ENCODE results near the gene CDCA3. TPM values are rescaled to one million over a fixed set of nuclear protein-coding genes. Genes with fewer than 3 reads are reported as not detected.

CDCA3 gene
- total and polyA plus RNA-seq, 2 of the 4 experiments (the other 2 are of a cell fraction), result 23.5 to 61.0 TPM

GRCh38 chr12:6825398-6826124 is 25.5 kb downstream of the CDCA3 start:
- Histone ChIP-seq H3K4ac (ENCODE audit: low read depth, low read length) (peak overlapping the region; percentile 68), H3K79me1 (ENCODE audit: low read depth in 1 of 2, low read length in 2 of 2) (peaks cover 11 to 52% of the 10 kb centered on the region in 2 experiments; a peak in 3 of 4 replicates), H2BK120ac (ENCODE audit: low read depth, low read length) (0 out of 2 replicates have a peak overlapping the region, but pooled peaks have one; percentile 4), H4K91ac (ENCODE audit: insufficient read depth, low read depth, low read length) (peak overlapping the region; percentile 38; the same call in 1 of the 2 replicates), H3K14ac (replicated peaks; ENCODE audit: low read depth, low read length) (peak overlapping the region; percentile 67), H2AFZ (replicated peaks; ENCODE audit: low read length, poor library complexity) (peak overlapping the region; percentile 89), H3K9ac (ENCODE audit: low read depth, low read length) (no peak overlapping the region), H3K27ac (ENCODE audit: insufficient read depth, low read length) (no peak overlapping the region), H3K18ac (ENCODE audit: low read depth, low read length) (no peak overlapping the region), H2BK15ac (ENCODE audit: low read depth, low read length) (no peak overlapping the region), H3K9me1 (ENCODE audit: insufficient read depth, low read length) (peaks cover 6% of the 10 kb centered on the region), H2AK5ac (ENCODE audit: low read depth, low read length) (peak overlapping the region; percentile 69), H2BK20ac (ENCODE audit: low read depth, low read length) (no peak overlapping the region), H2BK5ac (ENCODE audit: low read depth, low read length, poor library complexity, severe bottlenecking) (no peak overlapping the region), H3K23ac (ENCODE audit: low read depth, low read length) (peak overlapping the region; percentile 19), H3K27me3 (ENCODE audit: control insufficient read depth, insufficient read depth, low read length) (peaks cover 2% of the 10 kb centered on the region; the same call in 1 of the 2 replicates), H4K8ac (ENCODE audit: low read depth in 2 of 2, low read length in 2 of 2) (peak overlapping the region in 1 of 2 experiments; percentile 78; a peak in 1 of 4 replicates), H3K36me3 (ENCODE audit: control insufficient read depth, insufficient read depth, low read length) (peaks cover 3% of the 10 kb centered on the region), H4K5ac (ENCODE audit: low read depth, low read length) (no peak overlapping the region; the same call in 1 of the 2 replicates), H3K56ac (ENCODE audit: extremely low read depth, insufficient read depth, low read length) (no peak overlapping the region), H3K4me1 (ENCODE audit: control insufficient read depth, insufficient read depth, low read length) (peaks cover 25% of the 10 kb centered on the region), H4K20me1 (ENCODE audit: insufficient read depth, low read length) (peaks cover 9% of the 10 kb centered on the region; the same call in 1 of the 2 replicates), H3K4me3 (ENCODE audit: insufficient read depth, low read depth, low read length) (peak overlapping the region; percentile 18; the same call in 1 of the 2 replicates), H3K4me2 (ENCODE audit: low read depth, low read length) (peak overlapping the region; percentile 73), H3K9me3 (ENCODE audit: control insufficient read depth, insufficient read depth, low read length) (no peaks in the 10 kb centered on the region), H2AK9ac (replicated peaks; ENCODE audit: low read depth, low read length, poor library complexity) (peak overlapping the region; percentile 94)
- CTCF ChIA-PET, result interaction anchor here (1.0 kb wide), 1 partner anchor 59 kb away, joined by 4 read pairs; the partner anchor contains the start of gene PTMS
- WGBS, 2 experiments (ENCODE audit: extremely low coverage in 2 of 2, insufficient read length in 1 of 2), result 18% methylated on average over 2 of the region's 19 CpGs; no CpG with 5 or more reads in 1 of the 2 experiments
- dilution Hi-C loops (cut with HindIII; ENCODE audit: low sequenced_read_pairs, unreplicated experiment) (no loop called here), intact Hi-C loops (cut with micrococcal nuclease) (loop anchor here (1.0 to 5.0 kb wide), 6 partner anchors 47 to 209 kb away; partner anchors contain the start of genes MLF2 and ZNF384), in situ Hi-C loops (cut with MboI; ENCODE audit: low sequenced_read_pairs) (loop anchor here (5.0 to 10.0 kb wide), 2 partner anchors 73 to 211 kb away; partner anchors contain the start of gene MLF2)
- peak; percentile 47 for ATAC-seq (ENCODE audit: low read depth)
- BruUV-seq (replicated peaks), result no TSS peak
- DNase-seq, result peak; percentile 84
- POLR2A ChIA-PET (ENCODE audit: unreplicated experiment), result no interaction called here
- no peak for TF ChIP-seq CEBPB (IDR thresholded peaks at IDR 0.05; ENCODE audit: low read depth, low read length)
- peak; percentile 30 for TF ChIP-seq RCOR1 (IDR thresholded peaks at IDR 0.05; ENCODE audit: insufficient replicate concordance, low read length)
- TF ChIP-seq RAD21 (IDR thresholded peaks at IDR 0.05; ENCODE audit: low read length), result peak; percentile 96
- TF ChIP-seq MAFK (IDR thresholded peaks at IDR 0.05; ENCODE audit: low read depth, low read length), result no peak
- TF ChIP-seq ELK1 (IDR thresholded peaks at IDR 0.05; ENCODE audit: borderline replicate concordance, low read depth, low read length), result no peak
- peak; percentile 97 for TF ChIP-seq CTCF (conservative IDR thresholded peaks at IDR 0.05; ENCODE audit: low read depth, low read length)
- peak; percentile 81 for TF ChIP-seq SMC3 (IDR thresholded peaks at IDR 0.05; ENCODE audit: low read depth, low read length)
- TF ChIP-seq NFE2L2 (IDR thresholded peaks at IDR 0.05; ENCODE audit: low read depth, low read length), result no peak
- TF ChIP-seq CHD1 (IDR thresholded peaks at IDR 0.05; ENCODE audit: low read depth, low read length), result no peak
- TF ChIP-seq POLR2A (IDR thresholded peaks at IDR 0.05; ENCODE audit: low read depth, low read length), result no peak
- TF ChIP-seq USF2 (IDR thresholded peaks at IDR 0.05; ENCODE audit: low read depth, low read length), result no peak
- TF ChIP-seq MAZ (IDR thresholded peaks at IDR 0.05; ENCODE audit: borderline replicate concordance, low read depth, low read length), result peak; percentile 51
- TF ChIP-seq MXI1 (IDR thresholded peaks at IDR 0.05; ENCODE audit: borderline replicate concordance, low read depth, low read length), result peak; percentile 24; the same call in 1 of the 2 replicates
